COLO829 (cell line): Measurements from ENCODE around the gene BRD3OS.
"Not testable (repeated sequence)": the region's sequence is repeated elsewhere in the genome, so short reads cannot be mapped to it uniquely, and the experiment has no call there.

Source experiments
- DNase-seq: peaks from one replicate; pipeline ENCODE4 v3.0.0; 2012; ENCODE audit warnings: low spot score

The BRD3OS gene

GRCh38 chr9:133988771-133989170 lies 36.5 kb upstream of the BRD3OS start:
- DNase-seq = not testable (repeated sequence)

GRCh38 chr9:133989625-133990365 lies 35.5 kb upstream of the BRD3OS start:
- no peak for DNase-seq

- DNase-seq = no peak
These were observed 34.7 kb upstream of the BRD3OS start for GRCh38 chr9:133990366-133991213.

- DNase-seq = no peak
These were observed 33.9 kb upstream of the BRD3OS start for GRCh38 chr9:133991214-133991921.

DNA sequence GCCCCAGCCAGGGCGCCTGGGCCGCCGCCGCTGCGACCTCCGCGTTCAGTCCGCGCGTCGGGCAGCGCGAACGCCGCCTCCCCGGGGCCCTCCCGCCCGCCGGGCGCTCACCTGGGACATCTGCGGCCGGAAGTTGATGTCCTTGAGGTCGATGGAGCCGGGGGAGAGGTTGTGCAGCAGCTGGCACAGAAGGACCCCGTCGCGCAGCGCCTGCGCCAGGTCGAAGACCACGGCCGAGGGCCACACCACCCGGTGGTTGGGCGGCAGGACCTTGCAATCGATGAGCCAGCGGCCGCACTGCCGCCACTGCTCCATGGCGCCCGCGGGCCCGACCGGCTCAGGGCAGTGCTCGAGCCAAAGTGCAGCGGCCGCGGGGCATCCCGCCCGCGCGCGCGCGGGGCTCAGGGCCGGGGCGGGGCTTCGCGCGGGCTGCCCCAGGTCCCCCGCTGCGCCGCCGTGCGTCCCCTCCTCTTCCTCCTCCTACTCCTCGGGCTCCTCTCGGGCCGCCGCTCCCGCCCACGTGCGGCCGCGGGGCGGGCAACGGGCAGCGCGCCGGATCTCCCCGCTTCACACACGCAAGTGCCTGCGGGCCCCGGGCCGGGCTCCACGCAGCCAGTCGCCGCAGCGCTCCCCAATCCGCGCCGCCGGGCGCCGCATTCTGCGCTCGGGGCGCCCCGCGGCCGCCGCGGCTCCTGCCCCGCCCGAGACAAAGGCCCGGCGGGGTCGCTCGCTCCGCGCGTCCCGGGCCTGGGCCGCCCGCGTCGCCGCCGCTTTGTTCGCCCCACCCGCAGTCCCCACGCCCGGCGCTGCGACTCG lies 33.1 kb upstream of the BRD3OS start, which contains the start of gene VAV2:
TSS of gene VAV2 (minus strand) at position 361 of the 816 bp plus-strand sequence. CDS start at position 315, 46 bp downstream.
- no peak for DNase-seq

- peak; percentile 65 for DNase-seq
These were observed 32.3 kb upstream of the BRD3OS start for GRCh38 chr9:133992780-133993634.

DNA sequence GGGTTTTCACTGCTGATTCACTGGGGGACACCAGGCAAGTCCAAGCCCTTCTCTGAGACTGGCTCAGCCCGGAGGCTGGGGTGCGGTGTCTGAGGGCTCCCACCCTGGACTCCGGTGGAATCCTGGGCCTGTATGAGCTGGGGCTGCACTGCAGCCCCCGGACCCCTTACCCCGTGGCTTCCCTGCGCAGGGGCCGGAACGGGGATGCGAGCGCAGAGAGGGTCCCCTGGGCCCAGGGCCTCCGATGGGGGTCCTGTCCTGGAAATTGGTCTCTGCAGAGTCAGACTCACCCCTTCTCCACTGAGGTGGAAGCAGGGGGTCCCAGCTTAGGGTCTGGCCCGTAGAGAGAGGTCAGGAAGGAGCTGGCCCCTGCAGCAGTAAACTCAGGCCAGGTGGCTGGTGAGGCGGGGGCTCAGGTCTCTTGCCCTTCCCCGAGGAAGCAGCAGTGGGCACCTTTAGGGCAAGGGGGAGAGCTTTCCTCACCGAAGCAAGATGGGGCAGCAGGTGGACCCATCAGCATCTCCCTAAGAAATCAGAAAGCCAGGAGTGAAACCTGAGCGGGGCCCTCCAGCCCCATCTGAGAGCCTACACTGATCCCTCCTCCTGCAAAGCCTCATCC lies 31.5 kb upstream of the BRD3OS start:
- DNase-seq = no peak

DNA sequence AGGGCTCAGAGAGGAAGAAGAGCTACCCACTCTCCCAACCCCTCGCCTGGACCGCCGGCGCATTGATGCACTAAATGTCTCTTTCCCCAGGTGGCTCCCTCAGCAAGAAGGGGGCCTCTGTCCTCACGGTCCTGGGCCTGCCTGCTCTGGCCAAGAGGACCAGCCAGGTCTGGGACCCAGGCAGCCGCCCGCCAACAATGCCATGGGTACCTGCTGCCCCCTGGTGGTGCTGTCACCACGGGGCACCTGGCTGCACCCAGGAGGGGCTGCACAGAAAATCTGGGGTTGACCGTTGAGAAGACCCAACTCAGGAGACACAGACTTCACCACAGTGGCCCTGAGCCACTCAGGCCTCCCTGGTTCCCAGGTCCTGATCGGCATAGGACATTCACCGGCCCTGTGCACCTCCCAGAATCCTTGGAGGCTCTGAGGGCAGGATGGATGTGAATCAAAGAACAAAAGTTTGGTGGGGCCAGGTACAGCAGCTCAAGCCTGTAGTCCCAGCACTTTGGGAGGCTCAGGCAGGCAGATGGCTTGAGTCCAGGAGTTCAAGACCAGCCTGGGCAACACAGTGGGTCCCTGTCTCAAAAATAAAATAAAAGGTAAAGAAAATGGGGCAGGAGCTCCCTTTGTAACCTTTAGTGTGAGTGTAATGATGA lies 30.8 kb upstream of the BRD3OS start:
- DNase-seq = peak; percentile 67

DNA sequence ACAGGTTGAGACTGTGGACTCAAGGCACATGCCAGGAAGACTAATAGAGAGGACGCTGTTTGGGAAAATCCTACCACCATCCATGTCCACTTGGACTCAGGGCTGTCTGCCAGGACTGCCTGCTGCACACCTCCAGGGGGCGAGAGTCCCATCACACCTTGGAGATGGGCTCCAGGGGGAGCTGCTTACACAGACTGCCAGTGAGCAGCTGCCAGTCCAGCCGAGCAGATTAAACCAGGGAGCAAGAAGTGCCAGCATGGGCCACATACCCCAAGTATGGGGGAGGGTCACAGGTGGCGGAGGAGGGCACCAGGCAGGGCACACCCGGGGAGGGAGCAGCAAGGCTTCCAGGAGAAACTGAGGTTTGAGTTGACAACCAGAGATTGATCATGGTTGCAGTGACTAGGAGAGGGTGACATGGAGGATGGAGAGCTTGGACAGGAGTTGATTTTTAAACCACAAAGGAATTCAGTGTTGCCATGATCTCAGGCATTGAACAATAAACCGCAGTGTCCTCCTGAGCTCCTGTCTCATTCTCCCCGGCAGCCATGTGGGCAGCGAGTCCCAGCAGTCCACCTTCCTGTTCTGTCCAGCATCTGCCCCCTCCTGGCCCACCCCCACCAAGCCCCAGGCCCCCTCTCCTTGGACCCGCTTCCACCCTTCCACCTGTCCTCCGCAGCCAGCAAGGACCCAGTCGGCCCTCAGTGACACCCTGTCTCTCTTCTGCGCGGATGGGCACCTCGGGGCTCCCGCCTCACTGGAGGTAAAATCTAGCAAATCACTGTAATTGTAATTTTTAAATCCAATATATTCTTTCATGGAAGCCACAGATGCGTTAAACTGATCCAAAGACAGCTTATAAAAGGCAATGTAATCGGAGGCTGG lies 30.0 kb upstream of the BRD3OS start:
- DNase-seq = peak; percentile 35

DNA sequence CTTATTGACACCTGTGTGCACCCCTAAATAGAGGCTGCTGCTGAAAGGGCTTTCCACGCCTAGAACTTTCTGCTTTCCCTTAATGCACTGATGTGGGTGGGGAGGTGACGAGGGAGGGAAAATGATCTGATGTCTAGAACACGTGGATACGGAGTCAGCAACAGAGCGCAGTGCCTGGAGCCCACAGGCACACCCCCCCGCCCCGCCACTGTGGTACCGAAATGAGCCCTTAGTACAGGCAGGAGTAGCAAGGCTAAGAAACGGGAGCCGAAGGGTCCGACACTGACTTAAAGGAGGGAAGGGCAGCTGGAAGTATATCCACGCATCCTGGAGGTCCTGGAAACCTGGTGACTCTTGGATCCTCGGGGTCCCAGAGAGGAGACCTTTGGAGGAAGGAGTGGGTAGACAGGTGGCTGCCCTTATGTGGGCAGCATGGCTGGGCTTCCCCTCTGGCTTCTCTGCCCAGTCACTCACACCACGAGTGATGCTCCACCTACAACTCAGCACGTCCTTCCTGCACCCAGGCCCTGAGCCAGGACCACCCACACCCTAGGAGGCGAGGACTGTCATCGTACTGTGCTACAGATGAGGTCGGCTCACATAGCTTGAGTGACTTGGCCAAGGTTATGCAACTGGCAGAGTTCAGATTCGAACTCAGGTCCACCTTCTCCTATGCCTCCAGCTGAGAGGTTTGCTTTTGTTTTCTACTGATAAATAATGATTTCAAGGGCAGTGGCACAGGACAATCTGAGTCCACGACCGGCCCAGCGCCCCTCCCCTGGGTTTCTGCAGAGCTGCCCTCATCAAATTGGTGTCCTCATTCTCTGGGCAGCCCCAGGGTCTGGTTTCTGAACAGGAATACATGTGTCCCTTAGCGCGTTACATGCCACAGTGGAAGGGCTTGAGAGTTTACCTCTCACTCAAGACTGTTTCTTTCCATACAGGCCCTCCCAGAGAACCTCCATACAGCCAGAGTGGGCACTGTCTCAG lies 28.5 kb upstream of the BRD3OS start:
- no peak for DNase-seq

DNA sequence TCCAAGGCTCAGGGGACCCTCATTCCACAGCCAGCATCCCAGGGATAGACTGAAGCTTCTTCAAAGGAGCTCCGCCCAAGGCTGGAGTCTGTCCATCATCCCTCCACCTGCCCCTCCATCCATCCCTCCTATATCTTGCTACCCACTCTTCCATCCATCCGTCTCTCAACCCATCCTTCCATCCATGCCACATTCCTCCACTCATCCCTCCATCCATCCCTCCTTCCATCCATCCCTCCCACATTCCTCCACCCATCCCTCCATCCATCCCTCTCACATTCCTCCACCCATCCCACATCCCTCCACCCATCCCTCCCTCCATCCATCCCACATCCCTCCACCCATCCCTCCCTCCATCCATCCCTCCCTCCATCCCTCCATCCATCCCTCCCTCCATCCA lies 27.7 kb upstream of the BRD3OS start:
- DNase-seq = no peak

GRCh38 chr9:133998915-133999595 lies 26.2 kb upstream of the BRD3OS start:
- DNase-seq = no peak

DNA sequence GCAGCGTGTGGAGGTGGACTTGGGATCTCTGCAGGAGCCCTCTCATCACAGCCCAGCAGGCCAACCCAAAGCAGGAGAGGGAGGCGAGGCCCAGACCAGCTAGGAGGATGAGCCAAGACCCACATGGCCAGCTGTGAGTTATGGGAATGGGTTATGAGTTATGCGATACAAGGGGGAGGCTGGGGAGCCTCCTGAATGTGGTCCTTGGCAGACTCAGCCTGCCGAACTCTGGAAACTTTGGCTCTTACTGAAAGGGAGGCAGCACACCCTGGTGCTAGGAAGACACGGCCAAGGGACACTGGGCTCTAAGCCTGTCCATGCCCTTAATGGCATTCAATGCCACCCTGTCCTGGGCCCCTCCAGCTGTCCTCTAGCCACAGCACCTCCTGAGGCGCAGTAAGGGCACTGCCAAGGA lies 25.4 kb upstream of the BRD3OS start:
- no peak for DNase-seq

- DNase-seq = no peak
These were observed 22.5 kb upstream of the BRD3OS start for GRCh38 chr9:134002796-134003195.

DNA sequence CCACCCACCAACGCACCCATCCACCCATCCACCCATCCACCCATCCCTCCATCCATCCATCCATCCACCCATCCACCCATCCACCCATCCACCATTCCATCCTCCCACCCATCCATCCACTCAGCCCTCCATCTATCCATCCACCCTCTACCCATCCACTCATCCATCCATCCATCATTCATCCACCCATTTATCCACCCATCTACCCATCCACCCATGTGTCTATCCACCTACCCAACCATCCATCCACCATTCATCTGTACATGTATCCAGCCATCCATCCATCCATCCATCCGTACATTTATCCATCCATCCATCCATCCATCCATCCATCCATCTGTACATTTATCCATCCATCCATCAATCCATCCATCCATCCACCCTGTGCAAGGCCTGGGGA lies 22.0 kb upstream of the BRD3OS start:
- no peak for DNase-seq

DNA sequence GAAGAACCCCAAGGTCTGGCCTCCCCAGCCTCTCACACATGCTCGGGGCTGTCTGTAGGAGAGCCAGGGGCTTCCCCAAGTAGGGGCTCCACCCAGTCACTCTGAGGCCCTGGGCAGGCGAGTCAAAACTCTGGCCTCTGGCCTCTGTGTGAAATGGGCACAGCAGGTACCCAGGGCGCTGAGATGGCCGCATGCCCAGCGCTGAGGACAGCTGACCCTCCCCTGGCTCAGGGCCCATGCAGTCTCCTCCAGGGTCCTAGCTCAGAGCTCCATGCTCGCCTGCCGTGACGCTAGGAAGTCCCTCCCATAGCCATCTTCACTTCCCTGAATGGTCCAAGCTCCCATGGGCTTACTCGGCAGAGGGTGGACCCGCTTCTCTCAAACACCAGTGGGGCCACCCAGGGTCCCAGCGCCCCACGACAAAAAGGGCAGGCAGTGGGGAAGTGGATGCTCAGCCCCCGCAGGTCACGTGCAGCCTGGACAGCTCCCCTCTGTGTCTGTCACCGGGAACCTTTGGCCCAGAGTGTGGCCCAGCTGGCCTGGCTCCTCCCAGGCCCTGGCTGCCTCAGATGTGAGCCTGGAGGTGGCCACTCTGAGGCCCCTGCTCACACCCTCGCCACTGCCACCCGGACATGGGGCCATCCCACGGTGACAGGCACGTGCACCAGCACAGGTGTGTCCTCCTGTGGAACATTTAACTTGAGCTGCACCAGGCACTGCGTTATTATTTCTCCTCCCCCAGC lies 21.0 kb upstream of the BRD3OS start:
- DNase-seq = no peak
